Transverse colon (tissue), 4 donors: ENCODE data around the gene KNDC1. TPM values are rescaled to one million over a fixed set of nuclear protein-coding genes. Genes with fewer than 3 reads are reported as not detected.

Experiments used
- DNase-seq: peaks from one replicate; pipeline ENCODE4 v3.0.0-alpha.2; 2019
- H3K27ac ChIP-seq, 4 donors: fragments of 200-600 bp; sonication (generic); 2 replicates each; pipeline ENCODE4 v1.5.1; 2016 to 2018; ENCODE audit warnings: inconsistent platforms in 4 of 4
- H3K27me3 ChIP-seq: fragments of 200-600 bp; sonication (generic); 2 replicates; pipeline ENCODE4 v1.5.1; 2017; ENCODE audit warnings: inconsistent platforms
- H3K36me3 ChIP-seq, 4 donors: fragments of 200-600 bp; sonication (generic); 2 replicates each; pipeline ENCODE4 v1.5.1; 2017 to 2019; ENCODE audit warnings: inconsistent platforms in 4 of 4
- H3K4me1 ChIP-seq, 4 donors: fragments of 200-600 bp; sonication (generic); 2 replicates each; pipeline ENCODE4 v1.5.1; 2017 to 2020; ENCODE audit warnings: inconsistent platforms in 4 of 4
- H3K4me3 ChIP-seq, 4 donors: fragments of 200-600 bp; sonication (generic); 1 replicate in 1 of 4; 2 replicates in 3 of 4; pipeline versions ENCODE4 v1.5.1 to v1.6.1; 2017 to 2019; ENCODE audit warnings: inconsistent platforms in 4 of 4
- H3K9me3 ChIP-seq, 2 donors: fragments of 200-600 bp; sonication (generic); 2 replicates each; pipeline ENCODE4 v1.5.1; 2017 to 2019; ENCODE audit warnings: inconsistent platforms in 2 of 2
- CTCF ChIP-seq, 5 experiments: fragments of 200-600 bp in 3 of 5; fragments of 450-650 bp in 2 of 5; sonication (generic) in 3 of 5; IDR thresholded peaks; 1 replicate in 2 of 5; 2 replicates in 3 of 5; pipeline ENCODE4 v1.5.1; 2016 to 2017; ENCODE audit warnings: antibody characterized with exemption in 5 of 5, inconsistent platforms in 3 of 5, mild to moderate bottlenecking in 2 of 5, moderate library complexity in 1 of 5
- EP300 ChIP-seq: sonication (generic); formaldehyde crosslinking; IDR thresholded peaks from one replicate; pipeline ENCODE4 v1.6.1; 2017; ENCODE audit warnings: antibody characterized with exemption, low read depth
- POLR2A ChIP-seq: fragments of 450-650 bp; IDR thresholded peaks from one replicate; pipeline ENCODE4 v1.6.1; 2016; ENCODE audit warnings: antibody characterized with exemption, mild to moderate bottlenecking, moderate library complexity
- POLR2AphosphoS5 ChIP-seq, 3 donors: sonication (generic); formaldehyde crosslinking; IDR thresholded peaks; one replicate each; pipeline ENCODE4 v1.6.1; 2016; ENCODE audit warnings: antibody characterized with exemption in 3 of 3
- WGBS, 2 donors: methylation state at CpG; one replicate each; pipeline ENCODE4 v1.1.5; 2018; ENCODE audit warnings: low coverage in 1 of 2; 5-methylcytosine and 5-hydroxymethylcytosine counted together
- in situ Hi-C, 4 donors: fragments of 200-750 bp; cut with MboI; loops; one replicate each; pipeline versions ENCODE4 v1.15.0 to v1.15.1; 2017; ENCODE audit warnings: low sequenced_read_pairs in 3 of 4, low pct_ligation_motif_present in 1 of 4, low pct_unique_long_range_greater_than_20kb in 1 of 4
- intact Hi-C: fragments of 100-400 bp; cut with DNase I; formaldehyde crosslinking; loops from one replicate; pipeline ENCODE4 v1.15.1; 2023; ENCODE audit warnings: low total_unique reads
- total RNA-seq, 4 donors: library from RNA; depleted of rRNA; stranded (reverse); fragments of >200 nt; gene quantifications; one replicate each; pipeline ENCODE4 v1.1.0, GENCODE V29; 2016

KNDC1 gene
- total RNA-seq, 4 donors from 2014 or later, result 0.14 to 1.2 TPM; not detected in 2

- Histone ChIP-seq H3K36me3 (no peaks in the 10 kb centered on the region), H3K27me3 (peaks cover 7% of the 10 kb centered on the region), H3K4me3 (no peak overlapping the region), H3K9me3 (no peaks in the 10 kb centered on the region), H3K4me1 (no peaks in the 10 kb centered on the region), H3K27ac (no peak overlapping the region)
- no peak for TF ChIP-seq EP300
- TF ChIP-seq POLR2AphosphoS5 (IDR thresholded peaks at IDR 0.05), result no peak
- no peak for TF ChIP-seq CTCF (IDR thresholded peaks at IDR 0.05)
- no peak for TF ChIP-seq POLR2A
- in situ Hi-C loops (no loop called here), intact Hi-C loops (no loop called here)
- 87% methylated on average over 56 of the region's 62 CpGs; no CpG with 5 or more reads in 1 of the 2 donors for WGBS, 2 donors
- no peak for DNase-seq
Measured at GRCh38 chr10:133202778-133203651, 43.0 kb downstream of the KNDC1 start.

GRCh38 chr10:133203652-133204195, 43.7 kb downstream of the KNDC1 start:
- Histone ChIP-seq H3K36me3 (no peaks in the 10 kb centered on the region), H3K4me1 (no peaks in the 10 kb centered on the region), H3K9me3 (no peaks in the 10 kb centered on the region), H3K27me3 (peaks cover 7% of the 10 kb centered on the region), H3K4me3 (no peak overlapping the region), H3K27ac (no peak overlapping the region)
- no peak for TF ChIP-seq EP300
- no peak for TF ChIP-seq POLR2AphosphoS5 (IDR thresholded peaks at IDR 0.05)
- no peak for DNase-seq
- in situ Hi-C loops, result no loop called here
- WGBS, 2 donors, result 88% methylated on average over 29 of the region's 31 CpGs; no CpG with 5 or more reads in 1 of the 2 donors
- intact Hi-C loops, result no loop called here

- intact Hi-C loops, result no loop called here
- 86% methylated on average over 35 of the region's 38 CpGs; no CpG with 5 or more reads in 1 of the 2 donors for WGBS, 2 donors
- Histone ChIP-seq H3K4me3 (no peak overlapping the region), H3K27ac (no peak overlapping the region), H3K9me3 (no peaks in the 10 kb centered on the region), H3K27me3 (peaks cover 6% of the 10 kb centered on the region), H3K4me1 (no peaks in the 10 kb centered on the region), H3K36me3 (no peaks in the 10 kb centered on the region)
- in situ Hi-C loops, result no loop called here
- TF ChIP-seq POLR2A, result no peak
- TF ChIP-seq EP300, result no peak
- no peak for DNase-seq
Measured at GRCh38 chr10:133204226-133205015, 44.4 kb downstream of the KNDC1 start.

- Histone ChIP-seq H3K27me3 (no peaks in the 10 kb centered on the region), H3K9me3 (no peaks in the 10 kb centered on the region), H3K4me3 (no peak overlapping the region), H3K27ac (no peak overlapping the region), H3K4me1 (no peaks in the 10 kb centered on the region), H3K36me3 (no peaks in the 10 kb centered on the region)
- in situ Hi-C loops (no loop called here), intact Hi-C loops (no loop called here)
- TF ChIP-seq POLR2A (no peak), POLR2AphosphoS5 (IDR thresholded peaks at IDR 0.05) (no peak), CTCF (IDR thresholded peaks at IDR 0.05) (no peak), EP300 (no peak)
- no peak for DNase-seq
- WGBS, 2 donors, result 86% methylated on average over 15 of the region's 23 CpGs; no CpG with 5 or more reads in 1 of the 2 donors
Measured at GRCh38 chr10:133205146-133205545, 45.1 kb downstream of the KNDC1 start.
